Measurements from ENCODE around the gene CUX1.

DNA sequence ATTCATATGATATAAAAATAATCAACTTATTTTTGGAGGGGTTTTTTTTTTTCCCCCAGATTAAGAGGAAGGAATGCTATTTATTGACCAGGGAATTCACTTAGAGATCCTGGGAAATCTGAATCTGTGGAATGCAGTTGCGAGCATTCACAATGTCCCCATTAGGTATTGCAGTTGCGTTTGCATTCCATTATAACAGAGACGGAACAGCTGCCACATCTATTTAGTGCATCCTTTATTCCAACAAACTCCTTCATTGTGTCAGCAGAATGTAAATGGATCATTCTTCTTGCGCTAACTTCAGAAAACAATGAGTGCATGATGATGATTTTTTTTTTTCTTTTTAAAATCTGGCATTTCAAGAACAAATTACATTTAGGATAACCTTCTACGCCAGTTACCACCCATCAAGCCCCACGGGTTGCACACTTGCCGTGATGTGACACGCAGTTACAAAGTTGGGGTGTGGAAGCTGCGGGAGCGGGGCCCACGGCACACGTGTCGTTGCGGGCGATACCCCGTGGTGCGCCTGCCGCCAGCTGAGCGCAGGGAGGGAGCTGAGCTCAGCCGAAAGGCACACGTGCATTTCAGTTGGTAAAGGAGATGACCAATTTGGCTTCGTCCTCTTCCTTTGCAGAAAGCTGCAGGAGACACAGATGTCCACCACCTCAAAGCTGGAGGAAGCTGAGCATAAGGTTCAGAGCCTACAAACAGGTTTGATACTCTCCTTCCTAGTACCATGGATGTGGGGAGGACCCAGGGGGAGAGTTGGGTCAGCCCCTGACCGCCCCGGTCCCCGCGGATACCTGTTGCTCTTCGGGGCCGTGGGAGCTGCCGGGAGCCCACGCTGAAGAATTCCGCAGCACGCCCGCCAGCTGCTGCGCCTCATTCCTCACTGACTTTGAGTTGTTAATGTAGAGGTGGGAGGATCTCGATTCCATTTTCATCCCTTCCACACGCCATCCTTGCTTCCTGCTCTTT lies 293.9 kb downstream of the CUX1 start:
- TF ChIP-seq, protein P1, sequence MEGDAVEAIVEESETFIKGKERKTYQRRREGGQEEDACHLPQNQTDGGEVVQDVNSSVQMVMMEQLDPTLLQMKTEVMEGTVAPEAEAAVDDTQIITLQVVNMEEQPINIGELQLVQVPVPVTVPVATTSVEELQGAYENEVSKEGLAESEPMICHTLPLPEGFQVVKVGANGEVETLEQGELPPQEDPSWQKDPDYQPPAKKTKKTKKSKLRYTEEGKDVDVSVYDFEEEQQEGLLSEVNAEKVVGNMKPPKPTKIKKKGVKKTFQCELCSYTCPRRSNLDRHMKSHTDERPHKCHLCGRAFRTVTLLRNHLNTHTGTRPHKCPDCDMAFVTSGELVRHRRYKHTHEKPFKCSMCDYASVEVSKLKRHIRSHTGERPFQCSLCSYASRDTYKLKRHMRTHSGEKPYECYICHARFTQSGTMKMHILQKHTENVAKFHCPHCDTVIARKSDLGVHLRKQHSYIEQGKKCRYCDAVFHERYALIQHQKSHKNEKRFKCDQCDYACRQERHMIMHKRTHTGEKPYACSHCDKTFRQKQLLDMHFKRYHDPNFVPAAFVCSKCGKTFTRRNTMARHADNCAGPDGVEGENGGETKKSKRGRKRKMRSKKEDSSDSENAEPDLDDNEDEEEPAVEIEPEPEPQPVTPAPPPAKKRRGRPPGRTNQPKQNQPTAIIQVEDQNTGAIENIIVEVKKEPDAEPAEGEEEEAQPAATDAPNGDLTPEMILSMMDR (IDR thresholded peaks at IDR 0.05), result no peak
- no peak for TF ChIP-seq POLR2A (IDR thresholded peaks at IDR 0.05)
- TF ChIP-seq POLR2AphosphoS5 (IDR thresholded peaks at IDR 0.05), result no peak
- TF ChIP-seq EP300 (IDR thresholded peaks at IDR 0.05), result no peak

Measured in suprapubic skin (tissue), 4 donors.